ENCODE measurements around the gene LCLAT1. TPM values are rescaled to one million over a fixed set of nuclear protein-coding genes. Genes with fewer than 3 reads are reported as not detected.

LCLAT1 gene
- total RNA-seq, 1 experiment from 2014 or later, result 36.0 TPM

GRCh38 chr2:30601375-30601774 is 154.3 kb downstream of the LCLAT1 start:
- Histone ChIP-seq H3K27ac (ENCODE audit: low read length) (no peak overlapping the region), H3K9me3 (ENCODE audit: control insufficient read depth, insufficient read depth, low read depth, low read length) (no peaks in the 10 kb centered on the region), H3K36me3 (ENCODE audit: control insufficient read depth, insufficient read depth, low read length) (no peaks in the 10 kb centered on the region), H3K27me3 (ENCODE audit: control insufficient read depth, insufficient read depth, low read length) (no peaks in the 10 kb centered on the region), H3K4me1 (ENCODE audit: control insufficient read depth, insufficient read depth, low read length) (no peaks in the 10 kb centered on the region), H3K4me3 (ENCODE audit: low read depth in 2 of 2, low read length in 2 of 2) (no peak overlapping the region)
- in situ Hi-C loops (cut with HindIII; ENCODE audit: low pct_unique_long_range_greater_than_20kb, low sequenced_read_pairs) (no loop called here), intact Hi-C loops (cut with micrococcal nuclease; ENCODE audit: unreplicated experiment) (no loop called here)
- ATAC-seq (no peak), DNase-seq (ENCODE audit: low read depth, low spot score) (no peak)
- CTCF ChIA-PET, result no interaction called here
- POLR2A ChIA-PET, result interaction anchor here (1.2 kb wide), 1 partner anchor 30 kb away, joined by 4 read pairs; no protein-coding TSS in a partner anchor
- no TSS peak for BruUV-seq (replicated peaks)
- TF ChIP-seq POLR2AphosphoS5 (IDR thresholded peaks at IDR 0.05; ENCODE audit: low read depth, low read length) (no peak), TCF7L2 (IDR thresholded peaks at IDR 0.05; ENCODE audit: low read depth, low read length) (no peak), SIN3A (IDR thresholded peaks at IDR 0.05; ENCODE audit: borderline replicate concordance, insufficient read depth, low read depth, low read length) (no peak)
- TF ChIP-seq, protein P1, sequence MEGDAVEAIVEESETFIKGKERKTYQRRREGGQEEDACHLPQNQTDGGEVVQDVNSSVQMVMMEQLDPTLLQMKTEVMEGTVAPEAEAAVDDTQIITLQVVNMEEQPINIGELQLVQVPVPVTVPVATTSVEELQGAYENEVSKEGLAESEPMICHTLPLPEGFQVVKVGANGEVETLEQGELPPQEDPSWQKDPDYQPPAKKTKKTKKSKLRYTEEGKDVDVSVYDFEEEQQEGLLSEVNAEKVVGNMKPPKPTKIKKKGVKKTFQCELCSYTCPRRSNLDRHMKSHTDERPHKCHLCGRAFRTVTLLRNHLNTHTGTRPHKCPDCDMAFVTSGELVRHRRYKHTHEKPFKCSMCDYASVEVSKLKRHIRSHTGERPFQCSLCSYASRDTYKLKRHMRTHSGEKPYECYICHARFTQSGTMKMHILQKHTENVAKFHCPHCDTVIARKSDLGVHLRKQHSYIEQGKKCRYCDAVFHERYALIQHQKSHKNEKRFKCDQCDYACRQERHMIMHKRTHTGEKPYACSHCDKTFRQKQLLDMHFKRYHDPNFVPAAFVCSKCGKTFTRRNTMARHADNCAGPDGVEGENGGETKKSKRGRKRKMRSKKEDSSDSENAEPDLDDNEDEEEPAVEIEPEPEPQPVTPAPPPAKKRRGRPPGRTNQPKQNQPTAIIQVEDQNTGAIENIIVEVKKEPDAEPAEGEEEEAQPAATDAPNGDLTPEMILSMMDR (IDR thresholded peaks at IDR 0.05), result no peak
- TF ChIP-seq, protein P2, sequence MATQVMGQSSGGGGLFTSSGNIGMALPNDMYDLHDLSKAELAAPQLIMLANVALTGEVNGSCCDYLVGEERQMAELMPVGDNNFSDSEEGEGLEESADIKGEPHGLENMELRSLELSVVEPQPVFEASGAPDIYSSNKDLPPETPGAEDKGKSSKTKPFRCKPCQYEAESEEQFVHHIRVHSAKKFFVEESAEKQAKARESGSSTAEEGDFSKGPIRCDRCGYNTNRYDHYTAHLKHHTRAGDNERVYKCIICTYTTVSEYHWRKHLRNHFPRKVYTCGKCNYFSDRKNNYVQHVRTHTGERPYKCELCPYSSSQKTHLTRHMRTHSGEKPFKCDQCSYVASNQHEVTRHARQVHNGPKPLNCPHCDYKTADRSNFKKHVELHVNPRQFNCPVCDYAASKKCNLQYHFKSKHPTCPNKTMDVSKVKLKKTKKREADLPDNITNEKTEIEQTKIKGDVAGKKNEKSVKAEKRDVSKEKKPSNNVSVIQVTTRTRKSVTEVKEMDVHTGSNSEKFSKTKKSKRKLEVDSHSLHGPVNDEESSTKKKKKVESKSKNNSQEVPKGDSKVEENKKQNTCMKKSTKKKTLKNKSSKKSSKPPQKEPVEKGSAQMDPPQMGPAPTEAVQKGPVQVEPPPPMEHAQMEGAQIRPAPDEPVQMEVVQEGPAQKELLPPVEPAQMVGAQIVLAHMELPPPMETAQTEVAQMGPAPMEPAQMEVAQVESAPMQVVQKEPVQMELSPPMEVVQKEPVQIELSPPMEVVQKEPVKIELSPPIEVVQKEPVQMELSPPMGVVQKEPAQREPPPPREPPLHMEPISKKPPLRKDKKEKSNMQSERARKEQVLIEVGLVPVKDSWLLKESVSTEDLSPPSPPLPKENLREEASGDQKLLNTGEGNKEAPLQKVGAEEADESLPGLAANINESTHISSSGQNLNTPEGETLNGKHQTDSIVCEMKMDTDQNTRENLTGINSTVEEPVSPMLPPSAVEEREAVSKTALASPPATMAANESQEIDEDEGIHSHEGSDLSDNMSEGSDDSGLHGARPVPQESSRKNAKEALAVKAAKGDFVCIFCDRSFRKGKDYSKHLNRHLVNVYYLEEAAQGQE (IDR thresholded peaks at IDR 0.05; ENCODE audit: insufficient read depth in 1 of 2, low read depth in 2 of 2, low read length in 1 of 2), result no peak

GRCh38 chr2:30605197-30605596 is 158.2 kb downstream of the LCLAT1 start:
- no peaks in the 10 kb centered on the region for H3K4me1 ChIP-seq (ENCODE audit: control insufficient read depth, insufficient read depth, low read length)
- BruUV-seq (replicated peaks), result no TSS peak
- no peak overlapping the region for H3K4me3 ChIP-seq (ENCODE audit: low read depth in 2 of 2, low read length in 2 of 2)
- H3K27ac ChIP-seq (ENCODE audit: low read length), result no peak overlapping the region
- in situ Hi-C loops (cut with HindIII; ENCODE audit: low pct_unique_long_range_greater_than_20kb, low sequenced_read_pairs) (no loop called here), intact Hi-C loops (cut with micrococcal nuclease; ENCODE audit: unreplicated experiment) (no loop called here)
- CTCF ChIA-PET, result no interaction called here
- no peaks in the 10 kb centered on the region for H3K27me3 ChIP-seq (ENCODE audit: control insufficient read depth, insufficient read depth, low read length)
- no peaks in the 10 kb centered on the region for H3K36me3 ChIP-seq (ENCODE audit: control insufficient read depth, insufficient read depth, low read length)
- ATAC-seq (no peak), DNase-seq (ENCODE audit: low read depth, low spot score) (no peak)
- H3K9me3 ChIP-seq (ENCODE audit: control insufficient read depth, insufficient read depth, low read depth, low read length), result no peaks in the 10 kb centered on the region
- POLR2A ChIA-PET, result no interaction called here
- no peak for TF ChIP-seq TCF7L2 (IDR thresholded peaks at IDR 0.05; ENCODE audit: low read depth, low read length)
- TF ChIP-seq, protein P2 (IDR thresholded peaks at IDR 0.05; ENCODE audit: insufficient read depth in 1 of 2, low read depth in 2 of 2, low read length in 1 of 2), result no peak
- TF ChIP-seq SIN3A (IDR thresholded peaks at IDR 0.05; ENCODE audit: borderline replicate concordance, insufficient read depth, low read depth, low read length), result no peak
- no peak for TF ChIP-seq POLR2AphosphoS5 (IDR thresholded peaks at IDR 0.05; ENCODE audit: low read depth, low read length)
- TF ChIP-seq, protein P1 (IDR thresholded peaks at IDR 0.05), result no peak
